GM19455 (cell line): ENCODE measurements around the gene SF1.

ENCODE experiments used
- ATAC-seq: cut with Tn5 transposase; IDR thresholded peaks from one replicate; pipeline ENCODE4 v1.9.1; 2021; ENCODE audit not compliant: unreplicated experiment

Gene SF1

DNA sequence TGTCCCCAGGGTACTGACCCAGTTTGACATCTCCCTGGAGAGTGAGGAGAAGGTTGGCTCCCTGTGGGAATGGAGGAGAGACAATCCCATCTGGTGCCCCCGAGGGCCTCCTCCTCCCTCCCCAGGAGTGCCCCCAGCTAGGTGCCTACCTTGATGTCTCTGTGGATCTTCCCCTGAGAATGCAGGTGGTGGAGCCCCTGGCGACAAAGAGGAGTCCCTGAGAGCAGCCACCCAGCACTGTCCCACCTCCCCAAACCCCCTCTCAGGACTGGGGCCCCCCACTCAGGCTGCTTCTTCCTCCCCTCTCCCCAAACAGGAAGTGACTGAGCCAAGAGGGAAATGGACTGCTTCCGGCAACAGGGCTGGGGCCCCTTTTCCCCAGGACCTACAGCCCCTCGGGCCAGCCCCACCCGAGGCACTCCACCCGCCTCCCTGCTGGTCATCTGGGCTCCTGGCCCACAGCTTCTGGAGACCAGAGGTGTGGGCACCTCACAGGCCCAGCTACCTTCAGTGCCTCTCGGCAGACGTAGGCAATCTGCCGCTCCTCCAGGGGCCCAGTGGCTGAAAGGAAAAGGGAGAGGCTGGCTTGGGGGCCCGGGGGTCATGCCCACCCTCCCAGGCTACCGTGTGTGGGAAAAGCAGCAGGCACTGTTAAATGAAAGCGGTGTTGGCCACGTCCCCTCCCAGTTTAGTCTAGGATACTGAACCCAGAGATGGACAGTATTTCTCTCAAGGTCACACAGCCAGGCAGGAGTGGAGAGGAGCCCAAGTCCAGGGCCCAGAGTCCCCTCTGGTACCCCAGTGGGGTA, 23.4 kb upstream of the SF1 start:
- ATAC-seq: no peak

DNA sequence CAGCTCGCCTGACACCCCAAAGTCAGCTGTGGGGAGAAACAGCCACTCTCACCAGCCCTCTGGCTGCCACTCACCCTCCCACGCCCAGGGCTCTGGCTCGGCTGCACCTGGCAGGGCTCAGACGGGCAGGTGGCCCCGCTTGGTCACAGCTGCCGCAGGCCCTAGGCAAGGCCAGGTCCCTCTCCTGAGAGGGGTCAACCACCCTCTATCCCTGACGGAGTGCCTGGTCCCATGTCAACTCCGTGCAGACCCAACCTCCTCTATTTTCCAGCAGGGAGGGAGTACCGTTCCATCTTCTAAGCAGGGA, 22.8 kb upstream of the SF1 start:
- no peak for ATAC-seq

DNA sequence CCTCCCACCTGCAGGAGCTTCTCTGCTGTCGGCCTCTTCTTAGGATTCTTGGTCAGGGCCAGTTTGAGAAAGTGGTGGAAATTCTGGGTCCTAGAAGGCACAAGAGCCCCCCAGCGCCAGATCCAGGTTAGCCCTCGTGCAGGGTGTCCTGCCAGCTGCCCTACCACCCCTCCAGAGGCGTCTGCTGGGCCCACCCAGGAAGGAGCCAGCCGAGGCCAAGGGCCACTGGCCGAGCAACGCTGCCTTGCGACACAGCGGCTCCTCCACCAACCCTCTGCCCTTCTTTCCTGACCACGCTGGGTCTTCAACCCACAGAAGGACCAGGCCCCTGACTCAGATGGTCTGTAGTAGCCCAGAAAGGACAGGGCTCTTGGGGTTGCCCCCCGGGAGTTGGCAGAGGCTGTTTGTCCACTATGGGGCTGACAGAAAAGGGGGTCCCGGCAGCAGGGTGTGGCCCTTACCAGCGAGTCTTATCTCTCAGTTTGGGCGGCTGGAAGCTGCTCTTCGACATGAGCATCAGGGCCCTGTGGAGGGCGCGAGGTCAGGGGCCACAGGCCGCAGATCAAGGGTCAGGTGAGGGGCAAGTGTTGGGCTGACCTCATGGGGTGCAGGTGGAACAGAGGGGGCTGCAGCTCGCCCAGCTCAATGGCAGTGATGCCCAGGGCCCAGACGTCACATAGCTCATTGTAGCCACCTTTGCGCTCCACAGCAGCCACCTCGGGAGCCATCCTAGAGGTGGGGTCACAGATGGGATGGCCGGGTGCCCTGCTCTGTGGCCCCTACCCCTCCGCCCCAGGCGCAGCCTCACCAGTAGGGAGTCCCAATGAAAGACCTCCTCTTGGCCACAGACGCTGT, 22.2 kb upstream of the SF1 start:
- ATAC-seq: no peak

DNA sequence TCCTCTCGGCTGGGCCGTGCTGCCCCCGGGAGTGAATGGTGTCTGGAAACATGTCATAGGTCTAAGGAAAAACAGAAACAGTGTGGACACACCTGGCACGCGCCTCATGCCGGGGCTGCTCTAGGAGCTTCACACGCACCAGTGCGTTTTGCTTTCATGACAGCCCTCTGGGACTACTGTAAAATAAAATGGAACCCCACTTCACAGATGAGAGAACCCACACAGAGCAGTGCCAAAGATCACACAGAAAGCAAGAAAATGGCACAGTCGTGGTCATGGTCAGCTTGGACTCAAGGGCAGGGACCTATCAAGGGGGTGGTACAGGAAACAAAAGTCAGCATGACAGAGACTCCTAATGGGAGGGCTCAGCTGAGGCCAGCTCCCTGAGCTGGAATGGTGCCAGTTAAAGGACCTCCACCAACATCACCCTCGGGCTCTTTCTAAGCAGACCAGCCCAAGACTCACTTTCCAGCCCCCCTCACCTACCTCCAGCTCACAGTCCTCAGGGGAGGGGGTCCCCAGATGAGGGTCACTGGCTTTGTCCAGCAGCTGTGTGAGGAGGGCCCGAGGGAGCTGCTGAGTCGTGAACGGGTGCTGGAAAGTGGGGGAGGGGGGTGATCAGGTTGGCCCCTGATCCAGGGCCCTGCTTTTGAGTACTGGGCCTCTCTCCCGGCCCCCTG, 21.4 kb upstream of the SF1 start:
- ATAC-seq: no peak

DNA sequence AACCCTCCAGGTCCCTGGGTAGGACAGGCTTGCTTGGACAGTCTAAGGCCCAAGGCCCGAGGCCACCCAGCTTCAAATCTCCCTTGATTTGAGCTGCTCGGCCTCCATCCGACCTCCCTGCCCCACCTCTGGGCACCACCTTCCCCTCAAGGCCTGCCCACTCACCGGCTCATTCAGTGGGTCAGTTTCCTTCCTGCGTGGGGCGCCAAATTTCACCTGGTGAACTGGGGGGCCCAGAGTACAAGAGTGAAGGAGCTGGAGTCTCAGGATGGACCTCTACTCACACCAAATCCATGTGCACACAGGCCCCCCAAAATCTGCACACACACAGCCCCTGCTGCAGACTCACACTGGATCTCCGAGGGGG, 20.9 kb upstream of the SF1 start:
- no peak for ATAC-seq

DNA sequence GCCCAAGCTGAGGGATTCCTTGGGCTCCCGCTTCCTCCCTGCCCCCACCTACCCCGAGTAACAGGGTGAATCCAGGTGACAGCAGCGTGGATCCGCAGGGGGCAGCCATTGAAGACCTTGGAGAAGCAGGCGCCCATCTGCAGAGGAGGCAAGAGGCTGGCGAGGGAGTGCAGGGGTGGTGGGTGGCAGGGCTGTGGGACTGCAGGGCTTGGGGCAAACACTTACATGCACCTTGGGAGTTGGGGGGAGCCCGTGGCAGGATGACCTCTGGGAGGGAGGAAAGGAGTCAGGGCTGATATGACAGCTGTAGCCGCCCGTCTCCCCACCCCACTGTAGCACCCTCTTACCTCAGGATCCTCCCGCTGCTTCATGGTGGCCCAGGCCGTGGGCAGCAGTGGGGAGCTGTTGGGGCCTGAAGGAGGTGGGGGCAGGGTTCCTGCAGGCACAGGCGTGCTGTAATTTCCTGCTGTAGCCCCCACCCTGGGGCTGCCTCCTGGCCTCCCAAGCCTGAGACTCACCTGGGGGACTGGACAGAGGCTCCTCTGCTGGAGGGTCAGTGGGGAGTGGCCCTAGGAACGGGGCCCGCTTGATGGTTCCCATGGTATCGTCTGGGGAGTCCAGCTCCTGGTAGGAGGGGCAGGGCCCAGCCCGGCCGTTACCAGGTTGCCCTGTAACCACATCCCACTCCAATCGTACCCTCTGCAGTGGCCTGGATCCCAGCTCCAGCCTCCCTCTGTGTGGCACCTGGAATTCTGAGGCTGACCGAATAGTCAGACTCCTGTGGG, 18.6 kb upstream of the SF1 start:
- no peak for ATAC-seq

DNA sequence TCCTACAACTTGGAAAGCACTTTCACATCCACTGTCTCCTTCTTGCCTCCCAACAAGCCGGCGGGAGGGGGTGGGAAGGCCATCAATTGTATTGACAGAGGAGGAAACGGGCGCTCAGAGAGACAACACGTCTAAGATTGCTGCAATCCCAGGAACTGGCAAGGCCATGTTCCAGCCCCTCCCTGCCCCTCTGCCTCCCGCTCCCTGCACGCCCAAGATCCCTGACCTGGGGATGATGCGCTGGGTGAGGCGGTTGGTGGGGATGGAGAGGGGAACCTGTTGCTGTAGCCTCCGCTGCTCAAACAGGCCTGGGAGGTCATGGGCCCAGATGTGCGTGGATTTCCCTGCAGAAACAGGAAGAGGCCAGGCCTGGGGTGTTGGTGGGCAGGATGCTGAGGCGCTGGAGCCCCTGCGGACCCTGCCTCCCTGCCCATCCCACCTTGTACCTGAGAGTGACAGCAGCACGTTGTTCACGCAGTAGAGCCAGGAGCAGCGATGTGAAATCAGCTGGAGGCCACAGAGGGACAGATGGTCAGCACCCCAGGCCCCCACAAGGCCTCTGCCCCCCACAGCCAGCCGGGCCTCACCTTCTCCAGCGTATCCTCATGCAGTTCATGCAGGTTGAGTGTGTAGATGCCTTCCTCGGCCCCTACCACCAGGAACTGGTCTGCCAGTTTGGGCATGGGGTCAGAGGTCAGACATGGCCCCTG, 17.9 kb upstream of the SF1 start:
- ATAC-seq: no peak

DNA sequence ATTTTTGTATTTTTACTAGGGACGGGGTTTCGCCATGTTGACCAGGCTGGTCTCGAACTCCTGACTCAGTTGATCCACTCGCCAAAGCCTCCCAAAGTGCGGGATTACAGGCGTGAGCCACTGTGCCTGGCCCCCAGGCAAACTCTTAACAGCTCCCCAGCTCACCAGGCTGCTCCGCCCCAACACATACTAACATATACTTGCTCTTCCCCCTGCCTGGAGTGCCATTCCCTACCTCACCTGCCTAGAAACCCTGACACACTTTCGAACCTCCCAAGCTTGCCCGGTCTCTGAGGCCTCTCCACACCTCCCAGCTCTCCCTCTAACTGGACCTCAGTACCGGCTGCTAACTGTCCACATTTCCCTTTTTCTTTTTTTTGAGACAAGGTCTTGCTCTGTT, 16.2 kb upstream of the SF1 start:
- ATAC-seq: no peak

DNA sequence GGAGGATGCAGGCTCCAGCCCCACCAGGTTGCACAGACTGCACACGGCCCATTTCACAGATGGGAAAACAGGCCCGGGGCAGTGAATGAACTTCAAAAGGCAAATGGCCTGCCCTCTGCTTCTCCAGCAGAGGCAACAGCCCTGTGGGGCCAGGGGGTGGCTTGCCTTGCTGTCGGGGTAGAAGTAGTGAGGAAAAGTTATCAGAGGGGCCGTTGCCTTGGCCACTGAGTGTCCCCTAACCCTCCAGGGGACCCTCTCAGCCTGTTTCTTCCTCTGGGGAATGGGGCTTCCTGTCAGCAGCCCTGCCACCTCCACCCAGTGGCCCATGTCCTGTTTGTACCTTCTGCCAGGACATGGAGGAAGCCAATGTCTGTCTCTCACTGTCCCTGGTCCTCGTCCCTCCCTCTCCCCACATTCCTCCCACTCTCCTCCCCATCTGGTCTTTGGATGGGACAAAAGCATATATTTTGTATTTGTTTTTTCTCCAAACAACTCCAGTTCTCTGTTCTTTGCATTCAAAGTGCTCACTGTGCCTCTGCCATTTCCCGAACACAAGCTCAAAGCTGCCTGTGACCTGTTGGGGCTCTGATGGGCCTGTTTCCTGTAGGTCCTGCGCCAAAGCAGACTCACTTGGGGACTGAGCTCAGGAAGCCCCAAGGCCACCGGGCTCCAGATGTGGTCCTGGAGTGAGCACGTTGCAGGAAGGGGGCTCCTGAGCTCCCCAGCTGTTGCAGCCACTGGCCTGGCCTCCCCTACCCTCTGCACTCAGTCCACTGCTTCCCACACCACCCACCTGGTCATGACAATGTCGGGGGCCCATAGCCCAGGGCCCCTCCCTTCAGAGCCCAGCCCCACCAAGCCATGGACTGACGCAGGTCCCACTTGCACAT, 15.2 kb upstream of the SF1 start:
- ATAC-seq: no peak

DNA sequence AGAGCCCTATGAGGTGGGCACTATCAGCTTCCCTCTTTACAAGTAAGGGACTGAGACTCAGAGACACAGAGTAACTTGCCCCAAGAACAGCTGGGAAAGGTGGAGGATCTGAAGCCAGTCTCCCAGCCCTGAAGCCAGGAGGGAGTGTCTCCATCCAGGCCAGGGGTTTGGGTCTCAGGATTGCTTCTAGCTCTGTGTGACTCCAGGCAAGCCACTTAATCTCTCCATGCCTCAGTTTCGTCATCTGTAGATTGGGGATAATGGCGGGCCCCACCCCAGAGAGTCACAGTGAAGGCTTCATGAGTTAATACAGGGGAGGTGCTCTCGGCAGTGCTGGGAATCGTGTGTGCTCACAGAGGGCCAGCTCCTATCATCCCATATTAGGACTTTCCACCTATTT, 14.1 kb upstream of the SF1 start:
- no peak for ATAC-seq

DNA sequence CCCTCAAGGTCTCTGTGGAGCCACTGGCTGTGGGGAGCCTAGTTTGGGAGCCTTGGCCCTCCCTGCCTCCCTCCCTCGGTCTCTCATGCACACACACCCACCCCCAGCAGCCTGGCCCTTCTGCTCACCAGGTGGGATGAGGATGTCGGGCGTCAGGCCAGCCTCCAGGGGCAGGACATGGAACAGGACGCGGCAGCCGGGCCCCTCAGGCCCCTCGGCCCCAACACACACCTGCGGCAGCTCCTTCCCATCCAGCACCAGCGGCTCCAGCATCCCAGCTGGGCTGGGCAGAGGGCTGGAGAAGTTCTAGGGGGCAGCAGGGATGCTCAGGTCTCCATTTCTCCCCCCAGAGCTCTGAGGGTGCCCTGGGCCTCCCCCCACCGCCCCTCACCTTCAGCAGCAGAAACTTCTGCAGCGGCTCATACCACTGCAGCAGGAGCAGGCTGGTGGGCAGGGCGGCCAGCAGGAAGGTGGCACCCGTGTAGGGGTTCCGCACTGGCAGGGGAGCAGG, 13.5 kb upstream of the SF1 start:
- no peak for ATAC-seq

DNA sequence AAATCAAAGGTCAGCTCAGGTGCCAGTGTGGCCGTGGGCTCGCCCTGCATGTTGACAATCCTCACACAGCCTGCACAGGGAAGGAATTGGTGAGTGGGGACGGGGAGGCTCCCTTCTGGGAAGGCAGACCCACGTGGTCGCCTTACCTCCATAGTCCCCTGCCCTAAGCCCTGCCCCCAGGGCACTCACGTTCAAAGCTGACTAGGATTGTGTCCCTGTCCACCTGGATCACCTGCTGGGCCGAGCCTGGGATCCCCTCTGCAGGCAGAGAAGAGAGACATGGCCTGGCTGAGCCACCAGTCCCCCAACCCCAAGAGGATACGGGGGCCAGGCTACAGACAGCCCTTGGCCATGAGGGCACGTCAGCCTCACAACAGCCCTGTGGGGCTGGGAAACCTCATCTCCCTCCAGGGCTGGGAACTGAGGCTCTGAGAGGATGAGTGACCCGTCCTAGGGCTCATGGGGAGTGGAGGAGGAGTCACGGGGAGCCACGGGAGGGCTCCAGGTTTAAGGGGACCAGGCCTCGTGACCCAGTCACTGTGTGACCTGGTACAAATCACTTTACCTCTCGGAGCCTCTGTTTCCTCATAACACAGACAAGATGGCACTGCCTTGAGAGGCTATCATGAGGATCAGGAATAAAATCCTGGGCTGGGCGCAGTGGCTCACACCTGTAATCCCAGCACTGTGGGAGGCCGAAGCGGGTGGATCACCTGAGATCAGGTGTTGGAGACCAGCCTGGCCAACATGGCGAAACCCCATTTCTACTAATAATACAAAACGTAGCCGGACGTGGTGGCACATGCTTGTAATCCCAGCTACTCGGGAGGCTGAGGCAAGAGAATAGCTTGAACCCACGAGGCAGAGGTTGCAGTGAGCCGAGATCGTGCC, 12.1 kb upstream of the SF1 start:
- ATAC-seq: no peak

DNA sequence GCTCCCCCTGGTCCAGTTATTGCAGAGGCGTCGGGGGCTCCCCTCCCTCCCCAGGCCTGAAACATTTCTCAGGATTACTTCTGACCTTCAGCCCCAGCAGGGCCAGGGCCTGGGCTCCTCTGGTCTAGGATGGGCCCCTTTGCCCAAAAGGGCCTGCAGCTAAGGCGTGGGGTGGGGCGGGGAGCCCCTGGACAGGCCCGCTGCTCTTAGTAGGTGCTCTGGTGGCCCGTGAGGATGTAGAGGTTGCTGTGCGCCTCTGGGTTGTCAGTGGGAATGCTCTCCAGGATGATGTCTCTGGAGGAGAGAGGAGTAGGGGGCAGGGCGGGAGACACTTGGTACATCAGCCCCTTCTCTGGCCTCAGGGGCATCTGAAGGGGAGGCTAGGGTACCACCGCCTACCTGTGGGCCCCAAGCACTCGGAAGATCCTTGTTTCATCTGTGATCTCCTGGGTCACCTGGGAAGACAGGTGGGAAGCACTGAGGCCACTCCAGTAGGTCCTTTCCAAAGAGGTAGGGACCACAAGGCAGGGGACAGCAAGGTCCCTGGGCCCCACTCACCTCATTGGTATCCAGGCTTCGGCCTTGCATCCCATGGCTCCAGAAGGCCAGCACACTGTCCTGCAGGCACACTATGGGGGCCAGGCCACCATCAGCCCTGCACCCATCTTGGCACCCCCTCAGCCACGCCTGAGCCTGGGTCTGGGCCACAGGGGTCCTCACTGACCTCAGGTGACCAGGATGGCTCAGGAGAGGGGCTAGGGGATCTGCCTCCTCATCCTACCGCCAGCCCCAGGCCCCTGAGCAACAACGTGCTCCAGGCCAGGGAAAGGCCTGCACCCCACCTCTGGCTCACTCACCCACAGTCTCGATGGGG, 11.2 kb upstream of the SF1 start:
- ATAC-seq: no peak

DNA sequence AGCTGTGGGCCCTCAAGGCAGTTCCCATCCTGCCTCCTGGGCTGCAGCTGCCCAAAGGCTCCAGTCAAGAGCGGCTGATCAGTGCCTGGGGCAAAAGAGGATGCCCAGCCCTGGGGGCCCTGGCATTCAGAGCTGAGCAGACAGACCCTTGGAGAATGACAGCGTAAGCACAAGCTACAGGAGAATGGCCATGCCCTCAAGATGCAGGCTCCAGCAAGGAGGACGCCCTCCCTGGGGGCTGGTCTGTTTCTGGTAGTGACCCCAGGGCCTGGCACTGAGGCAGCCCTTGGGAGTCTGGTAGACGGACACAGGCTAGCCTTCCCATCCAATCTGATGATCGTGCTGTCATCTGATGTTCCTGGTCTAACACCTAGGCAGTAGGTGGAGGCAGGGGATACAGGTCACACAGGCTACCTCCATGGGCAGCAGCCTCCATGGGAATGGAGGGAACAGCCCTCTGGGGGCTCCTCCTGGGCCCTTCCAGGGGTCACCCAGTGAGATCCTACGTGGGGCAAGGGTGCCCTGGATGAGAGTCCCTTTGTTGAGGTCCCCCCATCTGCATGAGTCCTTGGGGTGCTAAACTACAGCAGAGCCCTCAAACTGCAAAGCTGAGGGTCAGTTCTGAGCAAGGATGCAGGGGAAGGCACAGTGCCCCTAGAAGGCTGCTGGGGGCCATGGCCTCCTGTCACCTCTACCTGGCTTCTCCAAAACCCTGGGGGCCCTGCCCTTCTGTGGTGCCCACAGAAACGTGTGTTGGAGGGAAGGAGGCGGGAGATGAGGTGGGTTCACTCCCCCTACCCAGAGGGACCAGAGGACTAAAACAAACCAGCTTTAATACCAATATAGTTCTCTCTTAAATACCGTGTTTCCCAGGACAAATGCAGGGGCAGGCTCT, 10.2 kb upstream of the SF1 start:
- no peak for ATAC-seq

DNA sequence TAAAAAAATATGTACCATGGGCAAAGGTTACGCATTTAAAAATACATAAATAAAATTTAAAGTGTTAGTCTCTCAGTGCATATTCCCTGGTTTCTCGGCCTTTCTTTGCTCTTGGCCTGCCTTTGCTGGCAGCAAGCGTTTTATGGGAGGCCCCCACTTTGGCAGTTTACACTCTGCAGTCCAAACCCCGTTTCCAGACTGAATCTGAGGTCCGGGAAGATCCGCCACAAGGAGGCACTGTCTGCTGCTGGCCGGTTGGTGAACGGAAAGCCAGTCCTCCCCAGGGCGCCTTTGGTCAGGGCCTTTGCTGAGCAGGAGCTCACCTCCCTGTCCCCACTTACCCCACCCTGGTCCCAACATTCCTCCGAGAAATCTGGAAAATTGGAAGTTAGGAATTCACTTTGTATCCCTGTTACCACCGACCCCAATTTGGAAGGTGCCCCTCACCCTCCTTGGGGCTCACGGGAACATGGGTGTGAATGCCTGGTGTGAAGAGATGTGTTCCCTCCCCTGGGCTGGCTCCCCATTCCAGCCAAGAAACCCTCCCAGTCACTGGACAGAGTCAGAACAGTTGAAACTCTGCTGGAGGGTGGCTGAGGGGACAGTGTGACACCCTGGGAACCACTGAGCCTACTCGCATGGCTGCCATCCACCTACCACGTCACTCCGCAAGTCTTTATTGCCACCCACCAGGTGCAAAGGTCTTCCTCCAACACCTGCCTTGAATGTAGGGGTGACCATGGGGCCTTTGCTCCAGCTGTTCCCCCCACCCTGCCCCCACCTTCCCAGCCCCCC, 9.4 kb upstream of the SF1 start:
- ATAC-seq: no peak

DNA sequence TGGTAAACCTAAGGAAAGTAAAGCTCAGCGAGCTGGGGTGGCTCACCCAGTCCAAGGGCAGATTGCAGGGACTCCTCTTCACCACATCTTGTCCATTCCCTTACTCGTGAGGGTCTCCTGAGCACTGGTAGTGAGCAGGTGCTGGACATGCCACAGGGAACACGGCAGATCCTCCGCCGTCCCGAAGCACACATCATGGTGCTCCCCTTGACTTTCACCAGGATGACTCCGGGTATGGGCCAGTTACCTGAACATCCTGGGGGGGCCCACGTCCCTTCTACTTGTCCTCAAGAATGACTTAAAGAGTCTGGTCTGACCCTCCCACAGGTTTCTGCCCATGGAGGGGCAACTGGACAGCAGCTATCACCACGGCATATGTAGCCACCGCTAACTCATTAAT, 8.0 kb upstream of the SF1 start:
- ATAC-seq: no peak
